ENCODE results near the gene STAC3. TPM values are rescaled to one million over a fixed set of nuclear protein-coding genes. Genes with fewer than 3 reads are reported as not detected.

STAC3 gene
- total and polyA plus RNA-seq, 12 donors = 0.30 to 2.9 (median 0.98) TPM

DNA sequence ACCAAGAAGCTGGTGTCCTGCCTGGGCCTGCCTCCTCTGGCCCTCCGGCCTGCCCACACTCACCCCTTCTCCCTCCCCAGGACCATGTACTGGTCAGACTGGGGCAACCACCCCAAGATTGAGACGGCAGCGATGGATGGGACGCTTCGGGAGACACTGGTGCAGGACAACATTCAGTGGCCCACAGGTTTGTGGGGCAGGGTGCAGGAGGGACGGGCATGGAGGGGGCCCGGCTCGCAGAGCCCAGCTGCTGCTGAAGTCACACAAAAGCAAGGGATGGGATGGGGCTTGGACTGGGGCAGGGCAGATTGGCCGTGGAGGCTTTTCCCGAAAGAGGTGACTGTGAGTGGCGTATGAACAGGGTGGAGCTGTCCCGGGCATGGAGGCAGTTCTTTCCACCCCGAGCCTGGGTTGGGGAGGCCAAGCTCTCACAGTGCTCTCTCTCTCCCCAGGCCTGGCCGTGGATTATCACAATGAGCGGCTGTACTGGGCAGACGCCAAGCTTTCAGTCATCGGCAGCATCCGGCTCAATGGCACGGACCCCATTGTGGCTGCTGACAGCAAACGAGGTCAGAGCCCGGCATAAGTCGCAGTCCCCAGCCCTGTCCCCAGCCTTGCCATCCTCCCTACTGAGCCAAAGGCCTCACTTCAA is 42.2 kb downstream of the STAC3 start:
- peaks cover 12 to 38% (median 29%) of the 10 kb centered on the region in 9 donors for H3K4me1 ChIP-seq
- peaks cover 0 to 5% (median 0%) of the 10 kb centered on the region in 7 donors for H3K27me3 ChIP-seq
- DNase-seq (peak; percentile 78 to 83), ATAC-seq (peak; percentile 58 to 81 (median 68))
- no peak overlapping the region for H3K4me3 ChIP-seq
- TF ChIP-seq, protein P1, sequence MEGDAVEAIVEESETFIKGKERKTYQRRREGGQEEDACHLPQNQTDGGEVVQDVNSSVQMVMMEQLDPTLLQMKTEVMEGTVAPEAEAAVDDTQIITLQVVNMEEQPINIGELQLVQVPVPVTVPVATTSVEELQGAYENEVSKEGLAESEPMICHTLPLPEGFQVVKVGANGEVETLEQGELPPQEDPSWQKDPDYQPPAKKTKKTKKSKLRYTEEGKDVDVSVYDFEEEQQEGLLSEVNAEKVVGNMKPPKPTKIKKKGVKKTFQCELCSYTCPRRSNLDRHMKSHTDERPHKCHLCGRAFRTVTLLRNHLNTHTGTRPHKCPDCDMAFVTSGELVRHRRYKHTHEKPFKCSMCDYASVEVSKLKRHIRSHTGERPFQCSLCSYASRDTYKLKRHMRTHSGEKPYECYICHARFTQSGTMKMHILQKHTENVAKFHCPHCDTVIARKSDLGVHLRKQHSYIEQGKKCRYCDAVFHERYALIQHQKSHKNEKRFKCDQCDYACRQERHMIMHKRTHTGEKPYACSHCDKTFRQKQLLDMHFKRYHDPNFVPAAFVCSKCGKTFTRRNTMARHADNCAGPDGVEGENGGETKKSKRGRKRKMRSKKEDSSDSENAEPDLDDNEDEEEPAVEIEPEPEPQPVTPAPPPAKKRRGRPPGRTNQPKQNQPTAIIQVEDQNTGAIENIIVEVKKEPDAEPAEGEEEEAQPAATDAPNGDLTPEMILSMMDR (IDR thresholded peaks at IDR 0.05) = no peak
- H3K27ac ChIP-seq = peak overlapping the region in 9 of 10 donors; percentile 50 to 86 (median 67)
- no peaks in the 10 kb centered on the region for H3K9me3 ChIP-seq
- intact Hi-C loops (cut with DNase I) = loop anchor here in 1 of 10 donors (5.0 kb wide), 1 partner anchor 34 kb away; no protein-coding TSS in a partner anchor
- 44 to 46% methylated on average over 22 of the region's 22 CpGs for WGBS, 2 donors
- H3K36me3 ChIP-seq = peaks cover 0 to 99% (median 23%) of the 10 kb centered on the region in 9 donors

DNA sequence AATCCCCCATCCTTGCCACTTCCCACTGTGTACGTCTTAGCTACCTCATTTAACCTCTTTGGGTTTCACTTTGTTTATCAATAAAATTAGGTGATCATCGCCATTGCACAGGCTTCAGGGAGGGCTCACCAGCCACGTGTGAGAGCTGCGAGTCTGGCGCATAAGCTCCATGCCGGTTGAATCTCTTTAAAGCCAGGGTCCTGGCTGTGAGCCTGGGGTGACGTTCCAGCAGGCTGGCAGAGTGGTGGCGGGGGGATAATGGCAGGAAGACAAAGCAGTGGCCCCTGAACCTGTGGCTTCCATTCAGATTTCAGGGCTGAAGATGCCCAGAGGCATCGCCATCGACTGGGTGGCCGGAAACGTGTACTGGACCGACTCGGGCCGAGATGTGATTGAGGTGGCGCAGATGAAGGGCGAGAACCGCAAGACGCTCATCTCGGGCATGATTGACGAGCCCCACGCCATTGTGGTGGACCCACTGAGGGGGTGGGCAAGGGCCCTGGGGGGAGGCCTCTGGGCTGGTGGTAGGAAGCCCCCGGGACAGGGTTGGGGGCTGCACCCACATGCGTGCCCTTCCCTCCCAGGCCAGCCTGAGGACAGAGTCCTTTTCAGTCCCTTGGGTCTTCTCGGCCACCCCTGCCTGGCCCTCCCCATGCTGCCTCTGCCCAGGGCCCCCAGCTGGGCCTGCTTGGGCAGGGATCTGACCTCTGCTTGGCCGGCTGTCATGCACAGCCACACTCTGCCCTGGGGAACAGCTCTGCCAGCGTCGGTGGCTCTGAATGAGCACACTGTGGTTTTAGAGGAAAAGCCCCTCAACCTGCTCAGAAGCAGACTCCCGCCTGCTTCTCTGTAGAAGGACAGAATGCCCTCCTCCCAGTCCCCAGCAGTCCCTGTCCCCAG is 43.0 kb downstream of the STAC3 start:
- ATAC-seq (peak in 4 of 8 donors; percentile 1 to 13 (median 10)), DNase-seq (no peak)
- TF ChIP-seq, protein P1 (IDR thresholded peaks at IDR 0.05) = no peak
- Histone ChIP-seq H3K4me3 (no peak overlapping the region), H3K4me1 (peaks cover 10 to 31% (median 21%) of the 10 kb centered on the region in 9 donors), H3K36me3 (peaks cover 0 to 100% (median 31%) of the 10 kb centered on the region in 9 donors), H3K9me3 (no peaks in the 10 kb centered on the region), H3K27me3 (no peaks in the 10 kb centered on the region), H3K27ac (peak overlapping the region in 9 of 10 donors; percentile 50 to 86 (median 67))
- 85 to 91% methylated on average over 29 of the region's 29 CpGs for WGBS, 2 donors
- intact Hi-C loops (cut with DNase I) = loop anchor here in 1 of 10 donors (5.0 kb wide), 1 partner anchor 34 kb away; no protein-coding TSS in a partner anchor

DNA sequence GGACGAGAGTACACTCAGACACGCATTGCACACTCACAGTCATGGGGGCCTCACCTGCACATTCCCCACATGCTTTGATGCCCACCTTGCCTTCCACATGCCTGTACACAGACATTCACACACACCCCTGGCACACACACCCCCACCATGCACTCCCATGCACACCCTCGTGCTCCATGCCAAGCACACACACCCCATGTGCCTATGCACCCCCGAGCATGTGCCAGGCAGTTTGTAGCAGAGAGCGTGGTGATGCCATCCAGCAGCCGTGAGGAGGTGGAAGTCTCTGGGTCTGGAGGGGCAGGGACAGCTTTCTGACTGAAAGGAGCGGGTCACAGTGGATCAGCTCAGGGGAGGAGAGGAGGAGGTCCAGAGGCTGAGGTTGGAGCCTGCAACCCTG is 45.1 kb downstream of the STAC3 start:
- WGBS, 2 donors = 88 to 91% methylated on average over 7 of the region's 7 CpGs
- Histone ChIP-seq H3K9me3 (no peaks in the 10 kb centered on the region), H3K36me3 (peaks cover 0 to 100% (median 39%) of the 10 kb centered on the region in 9 donors), H3K27ac (no peak overlapping the region), H3K4me3 (no peak overlapping the region), H3K4me1 (peaks cover 10 to 24% (median 17%) of the 10 kb centered on the region in 9 donors), H3K27me3 (no peaks in the 10 kb centered on the region)
- DNase-seq (no peak), ATAC-seq (no peak)
- intact Hi-C loops (cut with DNase I) = loop anchor here in 1 of 10 donors (5.0 kb wide), 1 partner anchor 36 kb away; no protein-coding TSS in a partner anchor
- TF ChIP-seq, protein P1 (IDR thresholded peaks at IDR 0.05) = no peak

DNA sequence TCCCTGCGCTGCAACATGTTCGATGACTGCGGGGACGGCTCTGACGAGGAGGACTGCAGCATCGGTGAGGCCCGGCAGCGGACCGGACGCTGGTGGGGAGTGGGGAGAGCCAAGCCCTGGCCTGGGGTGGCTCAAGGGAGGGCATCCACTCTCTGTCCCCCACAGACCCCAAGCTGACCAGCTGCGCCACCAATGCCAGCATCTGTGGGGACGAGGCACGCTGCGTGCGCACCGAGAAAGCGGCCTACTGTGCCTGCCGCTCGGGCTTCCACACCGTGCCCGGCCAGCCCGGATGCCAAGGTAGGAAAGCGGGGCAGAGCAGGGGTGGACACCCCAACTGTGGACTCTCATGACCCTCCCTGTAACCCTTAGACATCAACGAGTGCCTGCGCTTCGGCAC is 45.8 kb downstream of the STAC3 start:
- H3K36me3 ChIP-seq = peaks cover 0 to 100% (median 44%) of the 10 kb centered on the region in 9 donors
- no peak overlapping the region for H3K4me3 ChIP-seq
- ATAC-seq (no peak), DNase-seq (no peak)
- intact Hi-C loops (cut with DNase I) = loop anchor here in 1 of 10 donors (5.0 kb wide), 1 partner anchor 37 kb away; no protein-coding TSS in a partner anchor
- H3K4me1 ChIP-seq = peaks cover 10 to 24% (median 17%) of the 10 kb centered on the region in 9 donors
- 96 to 98% methylated on average over 25 to 26 of the region's 26 CpGs for WGBS, 2 donors
- no peak overlapping the region for H3K27ac ChIP-seq
- TF ChIP-seq, protein P1 (IDR thresholded peaks at IDR 0.05) = no peak
- no peaks in the 10 kb centered on the region for H3K9me3 ChIP-seq
- H3K27me3 ChIP-seq = no peaks in the 10 kb centered on the region

All from heart right ventricle (tissue), 16 donors.